Measurements from ENCODE around the gene BTBD1. TPM values are rescaled to one million over a fixed set of nuclear protein-coding genes. Genes with fewer than 3 reads are reported as not detected.

BTBD1 gene
- total and polyA plus RNA-seq, 8 donors: 13.2 to 94.4 (median 44.9) TPM

- Histone ChIP-seq H3K9me3 (no peaks in the 10 kb centered on the region), H3K36me3 (peaks cover 0 to 21% (median 18%) of the 10 kb centered on the region in 4 donors), H3K27ac (peak overlapping the region; percentile 48 to 88 (median 63)), H3K4me1 (peaks cover 9 to 13% (median 9%) of the 10 kb centered on the region in 4 donors), H3K27me3 (no peaks in the 10 kb centered on the region), H3K4me3 (peak overlapping the region in 3 of 4 donors; percentile 12 to 35 (median 16))
- 6 to 10% (median 8%) methylated on average over 6 of the region's 6 CpGs for WGBS, 5 donors
- intact Hi-C loops (cut with DNase I; ENCODE audit: low total_unique reads): loop anchor here (5.0 kb wide), 1 partner anchor 153 kb away; no protein-coding TSS in a partner anchor
- TF ChIP-seq POLR2AphosphoS5 (IDR thresholded peaks at IDR 0.05) (peak in 1 of 3 donors; percentile 64), POLR2A (IDR thresholded peaks at IDR 0.05) (no peak), EP300 (IDR thresholded peaks at IDR 0.05) (no peak), CTCF (IDR thresholded peaks at IDR 0.05) (peak in 4 of 7 experiments; percentile 5 to 70 (median 36))
- peak in 1 of 2 donors; percentile 74 for DNase-seq
These were observed 67.0 kb downstream of the BTBD1 start for GRCh38 chr15:82999905-83000671.

DNA sequence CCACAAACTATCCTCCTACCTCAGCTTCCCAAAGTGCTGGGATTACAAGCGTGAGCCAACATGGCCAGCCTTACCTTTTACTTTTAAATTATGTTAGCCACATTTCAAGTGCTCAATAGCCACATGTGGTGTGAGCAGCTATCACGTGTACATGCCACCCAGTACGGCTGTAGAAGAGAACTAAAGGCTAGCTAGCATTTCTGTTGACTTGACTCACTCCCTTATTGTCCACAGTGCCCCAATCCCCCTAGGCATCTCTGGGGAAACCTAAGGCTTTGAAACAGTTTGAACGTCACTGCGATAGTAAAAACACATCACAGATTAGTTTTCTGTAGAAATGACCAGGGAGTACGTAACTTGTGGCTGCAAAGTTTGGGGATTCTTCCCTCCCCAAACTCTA, 67.6 kb downstream of the BTBD1 start:
- intact Hi-C loops (cut with DNase I; ENCODE audit: low total_unique reads): no loop called here
- peak overlapping the region in 1 of 5 donors; percentile 70 for H3K27ac ChIP-seq
- H3K4me3 ChIP-seq: no peak overlapping the region
- peaks cover 0 to 16% (median 12%) of the 10 kb centered on the region in 4 donors for H3K36me3 ChIP-seq
- DNase-seq: no peak
- no peaks in the 10 kb centered on the region for H3K27me3 ChIP-seq
- WGBS, 5 donors: 87 to 91% (median 87%) methylated on average over 6 of the region's 6 CpGs
- no peak for TF ChIP-seq POLR2A (IDR thresholded peaks at IDR 0.05)
- no peak for TF ChIP-seq EP300 (IDR thresholded peaks at IDR 0.05)
- no peak for TF ChIP-seq POLR2AphosphoS5 (IDR thresholded peaks at IDR 0.05)
- peaks cover 9 to 13% (median 9%) of the 10 kb centered on the region in 4 donors for H3K4me1 ChIP-seq
- no peaks in the 10 kb centered on the region for H3K9me3 ChIP-seq

DNA sequence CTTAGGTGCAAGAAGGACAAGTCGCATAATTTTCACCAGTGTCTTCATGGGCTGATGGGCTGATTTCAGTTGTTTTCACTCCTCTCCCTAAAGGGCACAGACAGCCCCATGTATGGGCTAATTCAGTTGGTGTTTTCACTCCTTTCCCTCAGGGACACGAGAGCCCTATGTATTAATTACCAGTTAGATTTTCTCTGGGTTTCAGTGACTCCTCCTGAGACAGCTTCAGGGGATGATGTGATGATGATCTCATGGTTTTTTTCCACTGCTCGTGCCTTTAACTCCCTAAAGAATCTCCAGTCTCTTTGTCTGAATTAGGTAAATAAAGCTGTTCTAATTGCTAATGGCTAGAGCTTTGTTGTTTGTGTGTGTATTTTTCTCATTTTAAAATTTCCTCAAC, 71.1 kb downstream of the BTBD1 start:
- intact Hi-C loops (cut with DNase I; ENCODE audit: low total_unique reads): no loop called here
- Histone ChIP-seq H3K27ac (no peak overlapping the region), H3K36me3 (peaks cover 8 to 13% (median 11%) of the 10 kb centered on the region in 4 donors), H3K4me1 (peaks cover 9 to 13% (median 9%) of the 10 kb centered on the region in 4 donors), H3K9me3 (no peaks in the 10 kb centered on the region), H3K27me3 (no peaks in the 10 kb centered on the region), H3K4me3 (no peak overlapping the region)
- 68 to 77% (median 75%) methylated on average over 3 of the region's 3 CpGs for WGBS, 5 donors
- no peak for DNase-seq
- no peak for TF ChIP-seq EP300 (IDR thresholded peaks at IDR 0.05)
- TF ChIP-seq CTCF (IDR thresholded peaks at IDR 0.05): no peak
- no peak for TF ChIP-seq POLR2A (IDR thresholded peaks at IDR 0.05)
- no peak for TF ChIP-seq POLR2AphosphoS5 (IDR thresholded peaks at IDR 0.05)

- WGBS, 5 donors: 73 to 97% (median 90%) methylated on average over 2 of the region's 2 CpGs
- intact Hi-C loops (cut with DNase I; ENCODE audit: low total_unique reads): no loop called here
These were observed 72.0 kb downstream of the BTBD1 start for GRCh38 chr15:82995076-82995475.

More at GRCh38 chr15:82995076-82995475, 72.0 kb downstream of the BTBD1 start:
- Histone ChIP-seq H3K36me3 (peaks cover 12 to 17% (median 16%) of the 10 kb centered on the region in 4 donors), H3K27me3 (no peaks in the 10 kb centered on the region), H3K4me1 (peaks cover 7 to 9% (median 8%) of the 10 kb centered on the region in 4 donors), H3K27ac (no peak overlapping the region), H3K4me3 (no peak overlapping the region), H3K9me3 (no peaks in the 10 kb centered on the region)
- TF ChIP-seq POLR2A (IDR thresholded peaks at IDR 0.05) (no peak), POLR2AphosphoS5 (IDR thresholded peaks at IDR 0.05) (no peak), EP300 (IDR thresholded peaks at IDR 0.05) (no peak), CTCF (IDR thresholded peaks at IDR 0.05) (no peak)
- DNase-seq: no peak

All from stomach (tissue), 9 donors.